ENCODE measurements around the gene INPP1. TPM values are rescaled to one million over a fixed set of nuclear protein-coding genes. Genes with fewer than 3 reads are reported as not detected.
A peak's percentile ranks its signal among the peaks of the same experiment; 100 is the strongest.
"Not testable (repeated sequence)": the region's sequence is repeated elsewhere in the genome, so short reads cannot be mapped to it uniquely, and the experiment has no call there.

The INPP1 gene
- 10 to 100 TPM; 15.3 to 25.4 TPM for total RNA-seq
- polyA plus RNA-seq (ENCODE audit: insufficient read length in 2 of 2) = 10 to 100 TPM; 45.2 to 58.3 TPM
- long read RNA-seq, donor 1, transcript INPP1-201 (6 exons, 1,919 nt) = major isoform, 7 of 15 reads
- long read RNA-seq, donor 1, partial matches to known transcripts = 5 of 15 reads
- long read RNA-seq, donor 1, other reads (novel, unspliced or antisense) = 0 of 15 reads
- long read RNA-seq, donor 2, transcript INPP1-201 (6 exons, 1,919 nt) = major isoform, 5 of 5 reads
- long read RNA-seq, donor 2, partial matches to known transcripts = 0 of 5 reads
- long read RNA-seq, donor 2, other reads (novel, unspliced or antisense) = 0 of 5 reads
- long read RNA-seq, donor 3, transcript INPP1-201 (6 exons, 1,919 nt) = major isoform, 6 of 6 reads
- long read RNA-seq, donor 3, partial matches to known transcripts = 0 of 6 reads
- long read RNA-seq, donor 3, other reads (novel, unspliced or antisense) = 0 of 6 reads
- long read RNA-seq, donor 4, transcript INPP1-201 (6 exons, 1,919 nt) = major isoform, 6 of 44 reads
- long read RNA-seq, donor 4, partial matches to known transcripts = 38 of 44 reads
- long read RNA-seq, donor 4, other reads (novel, unspliced or antisense) = 0 of 44 reads

- Histone ChIP-seq H3K4me1 (ENCODE audit: control insufficient read depth, insufficient read depth, low read length) (peaks cover 8% of the 10 kb centered on the region), H3K9me3 (ENCODE audit: control insufficient read depth, insufficient read depth, low read length) (no peaks in the 10 kb centered on the region), H3K4me3 (ENCODE audit: low read depth, low read length) (peak within 1 kb of the TSS; percentile 72), H3K36me3 (ENCODE audit: control insufficient read depth, insufficient read depth, low read length) (no peaks in the 10 kb centered on the region), H3K27ac (ENCODE audit: low read depth, low read length) (peak within 1 kb of the TSS; percentile 71), H3K27me3 (ENCODE audit: control insufficient read depth, insufficient read depth, low read length) (no peaks in the 10 kb centered on the region)
- WGBS (ENCODE audit: insufficient coverage) = under 1% methylated on average over 99 of the region's 99 CpGs
- DNase-seq (ENCODE audit: low read depth in 4 of 6, low spot score in 6 of 6) = peak in 4 of 6 donors; percentile 26 to 79 (median 54)
Observed at GRCh38 chr2:190343536-190344275, at the start of gene INPP1. INPP1 (plus strand) TSS chr2:190343589; CDS start chr2:190360103, 16,514 bp downstream.

- H3K4me3 ChIP-seq (ENCODE audit: low read depth, low read length); DNase-seq (ENCODE audit: low read depth in 4 of 6, low spot score in 6 of 6); H3K4me1 ChIP-seq (ENCODE audit: control insufficient read depth, insufficient read depth, low read length); H3K27ac ChIP-seq (ENCODE audit: low read depth, low read length); H3K36me3 ChIP-seq (ENCODE audit: control insufficient read depth, insufficient read depth, low read length); H3K27me3 ChIP-seq (ENCODE audit: control insufficient read depth, insufficient read depth, low read length); H3K9me3 ChIP-seq (ENCODE audit: control insufficient read depth, insufficient read depth, low read length): not testable (repeated sequence)
- WGBS (ENCODE audit: insufficient coverage) = no CpG with 5 or more reads among the region's 2 CpGs
Observed at GRCh38 chr2:190297880-190298279, 45.5 kb upstream of the INPP1 start.

DNA sequence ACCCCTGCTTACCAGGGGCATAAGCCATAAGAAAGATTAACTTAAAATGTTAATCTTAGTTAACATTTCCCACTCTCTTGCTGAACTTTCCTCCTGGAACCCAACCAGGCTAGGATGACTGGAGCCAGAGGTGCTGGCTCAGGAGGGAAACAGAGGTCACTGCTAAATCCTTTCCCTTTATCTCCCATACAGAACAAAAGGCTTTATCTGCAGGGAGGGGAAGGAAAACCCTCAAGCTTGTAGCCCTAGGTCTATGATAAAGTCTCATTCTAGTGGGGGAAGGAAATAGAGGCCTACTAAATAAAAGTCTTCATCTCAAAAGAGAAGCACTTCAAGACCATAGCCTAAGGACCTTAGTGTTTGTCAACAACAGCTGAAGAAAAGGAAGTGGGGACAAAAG, 42.4 kb upstream of the INPP1 start:
- H3K4me3 ChIP-seq (ENCODE audit: low read depth, low read length) = no peak overlapping the region
- DNase-seq (ENCODE audit: low read depth in 4 of 6, low spot score in 6 of 6) = no peak
- no peaks in the 10 kb centered on the region for H3K27me3 ChIP-seq (ENCODE audit: control insufficient read depth, insufficient read depth, low read length)
- no peak overlapping the region for H3K27ac ChIP-seq (ENCODE audit: low read depth, low read length)
- no peaks in the 10 kb centered on the region for H3K9me3 ChIP-seq (ENCODE audit: control insufficient read depth, insufficient read depth, low read length)
- H3K4me1 ChIP-seq (ENCODE audit: control insufficient read depth, insufficient read depth, low read length) = no peaks in the 10 kb centered on the region
- H3K36me3 ChIP-seq (ENCODE audit: control insufficient read depth, insufficient read depth, low read length) = peaks cover 3% of the 10 kb centered on the region

DNA sequence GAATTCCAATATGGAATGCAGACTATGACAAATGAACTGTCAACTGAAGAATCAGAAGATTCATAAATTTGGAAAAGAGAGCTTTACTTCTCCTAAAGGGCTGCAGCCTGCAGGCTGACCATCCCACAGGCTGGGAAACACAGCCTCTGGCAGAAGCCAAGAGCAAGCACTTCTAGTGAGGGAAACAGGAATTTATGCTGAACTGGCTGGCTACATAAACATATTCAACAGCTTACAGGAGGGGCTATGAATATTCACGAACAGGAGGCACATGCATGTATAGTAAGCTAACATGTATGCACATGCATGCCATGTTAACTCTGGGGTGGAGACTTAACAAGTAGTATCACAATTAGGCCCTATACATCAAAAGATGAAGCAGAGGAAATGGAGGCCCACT, 41.3 kb upstream of the INPP1 start:
- WGBS (ENCODE audit: insufficient coverage) = no CpG with 5 or more reads among the region's 1 CpG
- Histone ChIP-seq H3K27me3 (ENCODE audit: control insufficient read depth, insufficient read depth, low read length) (no peaks in the 10 kb centered on the region), H3K27ac (ENCODE audit: low read depth, low read length) (no peak overlapping the region), H3K4me1 (ENCODE audit: control insufficient read depth, insufficient read depth, low read length) (no peaks in the 10 kb centered on the region), H3K4me3 (ENCODE audit: low read depth, low read length) (no peak overlapping the region), H3K9me3 (ENCODE audit: control insufficient read depth, insufficient read depth, low read length) (no peaks in the 10 kb centered on the region), H3K36me3 (ENCODE audit: control insufficient read depth, insufficient read depth, low read length) (no peaks in the 10 kb centered on the region)
- DNase-seq (ENCODE audit: low read depth in 4 of 6, low spot score in 6 of 6) = no peak

GRCh38 chr2:190303647-190304046, 39.7 kb upstream of the INPP1 start:
- no peak for DNase-seq (ENCODE audit: low read depth in 4 of 6, low spot score in 6 of 6)
- Histone ChIP-seq H3K9me3 (ENCODE audit: control insufficient read depth, insufficient read depth, low read length) (no peaks in the 10 kb centered on the region), H3K27ac (ENCODE audit: low read depth, low read length) (no peak overlapping the region), H3K36me3 (ENCODE audit: control insufficient read depth, insufficient read depth, low read length) (no peaks in the 10 kb centered on the region), H3K4me1 (ENCODE audit: control insufficient read depth, insufficient read depth, low read length) (no peaks in the 10 kb centered on the region), H3K27me3 (ENCODE audit: control insufficient read depth, insufficient read depth, low read length) (no peaks in the 10 kb centered on the region), H3K4me3 (ENCODE audit: low read depth, low read length) (no peak overlapping the region)

DNA sequence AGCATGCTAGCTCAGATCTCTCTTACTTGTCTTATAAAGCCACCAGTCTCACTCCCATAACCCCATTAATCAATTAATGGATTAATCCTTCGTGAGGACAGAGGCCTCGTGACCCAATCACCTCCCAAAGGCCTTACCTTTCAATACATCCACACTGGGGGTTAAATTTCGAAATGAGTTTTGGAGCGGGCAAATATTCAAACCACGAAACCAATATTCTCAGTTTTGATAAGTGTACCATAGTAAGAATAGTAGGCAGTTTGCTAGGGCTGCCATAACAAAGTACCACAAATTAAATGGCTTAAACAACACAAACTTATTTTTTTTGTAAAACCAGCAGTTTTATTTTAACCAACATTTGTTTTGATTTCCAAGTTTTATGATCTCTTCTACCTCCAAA, 39.0 kb upstream of the INPP1 start:
- Histone ChIP-seq H3K27me3 (ENCODE audit: control insufficient read depth, insufficient read depth, low read length) (no peaks in the 10 kb centered on the region), H3K9me3 (ENCODE audit: control insufficient read depth, insufficient read depth, low read length) (no peaks in the 10 kb centered on the region), H3K4me1 (ENCODE audit: control insufficient read depth, insufficient read depth, low read length) (no peaks in the 10 kb centered on the region), H3K4me3 (ENCODE audit: low read depth, low read length) (no peak overlapping the region), H3K36me3 (ENCODE audit: control insufficient read depth, insufficient read depth, low read length) (peaks cover under 1% of the 10 kb centered on the region), H3K27ac (ENCODE audit: low read depth, low read length) (no peak overlapping the region)
- no peak for DNase-seq (ENCODE audit: low read depth in 4 of 6, low spot score in 6 of 6)
- 100% methylated on average over 1 of the region's 5 CpGs for WGBS (ENCODE audit: insufficient coverage)

DNA sequence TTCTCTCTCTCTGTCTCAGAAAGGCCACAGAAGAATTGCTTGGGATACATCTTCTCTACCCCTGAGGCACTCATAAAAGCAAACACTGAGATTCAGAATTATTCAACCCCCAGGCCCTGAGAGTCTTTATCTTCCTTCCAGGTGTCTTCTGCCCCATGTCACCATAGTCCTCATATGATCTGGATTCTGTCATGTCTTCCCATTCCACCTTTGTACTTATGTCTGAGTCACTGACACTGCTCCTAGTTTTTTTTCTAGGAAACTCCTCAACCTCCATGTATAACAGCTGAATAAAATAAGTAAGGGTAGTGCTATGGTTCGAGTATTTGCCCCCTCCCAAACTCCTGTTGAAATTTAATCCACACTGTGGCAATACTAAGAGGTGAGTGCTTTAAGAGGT, 35.4 kb upstream of the INPP1 start:
- Histone ChIP-seq H3K4me3 (ENCODE audit: low read depth, low read length) (no peak overlapping the region), H3K36me3 (ENCODE audit: control insufficient read depth, insufficient read depth, low read length) (peaks cover 3% of the 10 kb centered on the region), H3K27ac (ENCODE audit: low read depth, low read length) (no peak overlapping the region), H3K4me1 (ENCODE audit: control insufficient read depth, insufficient read depth, low read length) (no peaks in the 10 kb centered on the region), H3K27me3 (ENCODE audit: control insufficient read depth, insufficient read depth, low read length) (no peaks in the 10 kb centered on the region), H3K9me3 (ENCODE audit: control insufficient read depth, insufficient read depth, low read length) (no peaks in the 10 kb centered on the region)
- DNase-seq (ENCODE audit: low read depth in 4 of 6, low spot score in 6 of 6) = no peak
- WGBS (ENCODE audit: insufficient coverage) = no CpG with 5 or more reads among the region's 1 CpG

GRCh38 chr2:190311893-190312634, 31.3 kb upstream of the INPP1 start:
- Histone ChIP-seq H3K4me3 (ENCODE audit: low read depth, low read length) (no peak overlapping the region), H3K27ac (ENCODE audit: low read depth, low read length) (no peak overlapping the region), H3K4me1 (ENCODE audit: control insufficient read depth, insufficient read depth, low read length) (no peaks in the 10 kb centered on the region), H3K27me3 (ENCODE audit: control insufficient read depth, insufficient read depth, low read length) (no peaks in the 10 kb centered on the region), H3K9me3 (ENCODE audit: control insufficient read depth, insufficient read depth, low read length) (no peaks in the 10 kb centered on the region), H3K36me3 (ENCODE audit: control insufficient read depth, insufficient read depth, low read length) (peaks cover 3% of the 10 kb centered on the region)
- no CpG with 5 or more reads among the region's 7 CpGs for WGBS (ENCODE audit: insufficient coverage)
- no peak for DNase-seq (ENCODE audit: low read depth in 4 of 6, low spot score in 6 of 6)

GRCh38 chr2:190312635-190313025, 30.8 kb upstream of the INPP1 start:
- H3K27me3 ChIP-seq (ENCODE audit: control insufficient read depth, insufficient read depth, low read length); H3K4me1 ChIP-seq (ENCODE audit: control insufficient read depth, insufficient read depth, low read length); H3K36me3 ChIP-seq (ENCODE audit: control insufficient read depth, insufficient read depth, low read length); H3K9me3 ChIP-seq (ENCODE audit: control insufficient read depth, insufficient read depth, low read length); H3K27ac ChIP-seq (ENCODE audit: low read depth, low read length); DNase-seq (ENCODE audit: low read depth in 4 of 6, low spot score in 6 of 6); H3K4me3 ChIP-seq (ENCODE audit: low read depth, low read length): not testable (repeated sequence)
- 100% methylated on average over 2 of the region's 5 CpGs for WGBS (ENCODE audit: insufficient coverage)

All from spinal cord (tissue), 10 donors.